HUES64 (cell line): ENCODE measurements around the gene GALK1.
"Not testable (repeated sequence)": the region's sequence is repeated elsewhere in the genome, so short reads cannot be mapped to it uniquely, and the experiment has no call there.

Experiments used
- H3K27ac ChIP-seq: 2 replicates; pipeline ENCODE4 v1.7.0; 2013; ENCODE audit warnings: low read depth, low read length, inconsistent platforms
- H3K27me3 ChIP-seq: 2 replicates; pipeline ENCODE4 v1.6.1; 2013; ENCODE audit warnings: mild to moderate bottlenecking, low read length; ENCODE audit not compliant: insufficient read depth
- H3K36me3 ChIP-seq: 2 replicates; pipeline ENCODE4 v1.6.1; 2013; ENCODE audit warnings: mild to moderate bottlenecking, low read length; ENCODE audit not compliant: insufficient read depth
- H3K4me1 ChIP-seq: 2 replicates; pipeline ENCODE4 v1.6.1; 2013; ENCODE audit warnings: mild to moderate bottlenecking, low read length, moderate library complexity; ENCODE audit not compliant: insufficient read depth
- H3K4me3 ChIP-seq: 2 replicates; pipeline ENCODE4 v1.5.1; 2013; ENCODE audit warnings: mild to moderate bottlenecking, low read length, moderate library complexity
- H3K9ac ChIP-seq: 2 replicates; pipeline ENCODE4 v1.6.1; 2013; ENCODE audit warnings: mild to moderate bottlenecking, low read depth, low read length
- H3K9me3 ChIP-seq: 2 replicates; pipeline ENCODE4 v1.6.1; 2013; ENCODE audit warnings: low read depth, low read length; ENCODE audit not compliant: insufficient read depth
- WGBS: fragments of 150-250, 120-280 bp; methylation state at CpG from one replicate; pipeline ENCODE4 v1.1.7; 2013; ENCODE audit warnings: missing lambda C conversion rate; 5-methylcytosine and 5-hydroxymethylcytosine counted together

Gene GALK1

GRCh38 chr17:75783069-75783783 lies 18.2 kb upstream of the GALK1 start:
- H3K36me3 ChIP-seq, result peaks cover 6% of the 10 kb centered on the region
- H3K4me3 ChIP-seq, result no peak overlapping the region
- no peaks in the 10 kb centered on the region for H3K27me3 ChIP-seq
- H3K27ac ChIP-seq, result no peak overlapping the region
- no peaks in the 10 kb centered on the region for H3K9me3 ChIP-seq
- WGBS, result 100% methylated on average over 2 of the region's 6 CpGs
- peaks cover 23% of the 10 kb centered on the region for H3K4me1 ChIP-seq
- no peak overlapping the region for H3K9ac ChIP-seq

- no peak overlapping the region for H3K9ac ChIP-seq
- WGBS, result 0% methylated on average over 3 of the region's 5 CpGs
These were observed 15.2 kb upstream of the GALK1 start for GRCh38 chr17:75779987-75780889.

GRCh38 chr17:75779250-75779986 lies 14.4 kb upstream of the GALK1 start:
- no peaks in the 10 kb centered on the region for H3K27me3 ChIP-seq
- peak overlapping the region; percentile 98 for H3K27ac ChIP-seq
- under 1% methylated on average over 82 of the region's 84 CpGs for WGBS
- H3K4me1 ChIP-seq, result peaks cover 18% of the 10 kb centered on the region
- H3K36me3 ChIP-seq, result peaks cover 36% of the 10 kb centered on the region
- peak overlapping the region; percentile 88 for H3K4me3 ChIP-seq
- peak overlapping the region; percentile 98 for H3K9ac ChIP-seq
- no peaks in the 10 kb centered on the region for H3K9me3 ChIP-seq

More at GRCh38 chr17:75779987-75780889, 15.2 kb upstream of the GALK1 start:
- Histone ChIP-seq H3K9me3 (no peaks in the 10 kb centered on the region), H3K36me3 (peaks cover 31% of the 10 kb centered on the region), H3K4me3 (no peak overlapping the region), H3K27me3 (no peaks in the 10 kb centered on the region), H3K4me1 (peaks cover 18% of the 10 kb centered on the region), H3K27ac (no peak overlapping the region)

GRCh38 chr17:75778861-75779249 lies 13.9 kb upstream of the GALK1 start:
- Histone ChIP-seq H3K27ac (peak overlapping the region; percentile 98), H3K36me3 (peaks cover 37% of the 10 kb centered on the region), H3K9me3 (no peaks in the 10 kb centered on the region), H3K9ac (peak overlapping the region; percentile 98), H3K4me1 (peaks cover 13% of the 10 kb centered on the region), H3K27me3 (no peaks in the 10 kb centered on the region), H3K4me3 (peak overlapping the region; percentile 88)
- under 1% methylated on average over 38 of the region's 38 CpGs for WGBS

GRCh38 chr17:75778066-75778860 lies 13.3 kb upstream of the GALK1 start:
- H3K9ac ChIP-seq, result peak overlapping the region; percentile 98
- H3K9me3 ChIP-seq, H3K27me3 ChIP-seq, H3K4me1 ChIP-seq: not testable (repeated sequence)
- H3K4me3 ChIP-seq, result peak overlapping the region; percentile 88
- peaks cover 37% of the 10 kb centered on the region for H3K36me3 ChIP-seq
- peak overlapping the region; percentile 98 for H3K27ac ChIP-seq
- 15% methylated on average over 19 of the region's 19 CpGs for WGBS

- H3K27ac ChIP-seq, result no peak overlapping the region
- H3K9me3 ChIP-seq, result no peaks in the 10 kb centered on the region
- H3K4me1 ChIP-seq, result peaks cover 4% of the 10 kb centered on the region; the same call in 1 of the 2 replicates
- no peaks in the 10 kb centered on the region for H3K27me3 ChIP-seq
- WGBS, result 100% methylated on average over 1 of the region's 2 CpGs
- no peak overlapping the region for H3K9ac ChIP-seq
- peaks cover 37% of the 10 kb centered on the region for H3K36me3 ChIP-seq
- H3K4me3 ChIP-seq, result peak overlapping the region; percentile 88
These were observed 12.4 kb upstream of the GALK1 start for GRCh38 chr17:75777296-75777922.

GRCh38 chr17:75776386-75777295 lies 11.6 kb upstream of the GALK1 start:
- Histone ChIP-seq H3K9me3 (no peaks in the 10 kb centered on the region), H3K9ac (no peak overlapping the region), H3K4me1 (peaks cover 4% of the 10 kb centered on the region; the same call in 1 of the 2 replicates), H3K4me3 (peak overlapping the region; percentile 88), H3K36me3 (peaks cover 37% of the 10 kb centered on the region), H3K27me3 (no peaks in the 10 kb centered on the region), H3K27ac (no peak overlapping the region; the same call in 1 of the 2 replicates)
- WGBS, result 93% methylated on average over 15 of the region's 15 CpGs

GRCh38 chr17:75774991-75775668 lies 10.1 kb upstream of the GALK1 start:
- Histone ChIP-seq H3K4me3 (no peak overlapping the region), H3K4me1 (peaks cover 4% of the 10 kb centered on the region; the same call in 1 of the 2 replicates), H3K27ac (no peak overlapping the region), H3K9ac (no peak overlapping the region), H3K36me3 (peaks cover 37% of the 10 kb centered on the region), H3K9me3 (no peaks in the 10 kb centered on the region), H3K27me3 (no peaks in the 10 kb centered on the region)
- WGBS, result 95% methylated on average over 5 of the region's 6 CpGs

GRCh38 chr17:75774471-75774990 lies 9.5 kb upstream of the GALK1 start:
- 90% methylated on average over 4 of the region's 4 CpGs for WGBS
- Histone ChIP-seq H3K36me3 (peaks cover 37% of the 10 kb centered on the region), H3K9me3 (no peaks in the 10 kb centered on the region), H3K27ac (no peak overlapping the region), H3K4me1 (peaks cover 4% of the 10 kb centered on the region; the same call in 1 of the 2 replicates), H3K4me3 (no peak overlapping the region), H3K27me3 (no peaks in the 10 kb centered on the region), H3K9ac (no peak overlapping the region)
